ENCODE measurements around the gene ARFGEF3. TPM values are rescaled to one million over a fixed set of nuclear protein-coding genes. Genes with fewer than 3 reads are reported as not detected.

ARFGEF3 gene
- total and polyA plus RNA-seq, 2 donors (not counting 1 experiment from before 2014, with no cell fraction given), result not detected

DNA sequence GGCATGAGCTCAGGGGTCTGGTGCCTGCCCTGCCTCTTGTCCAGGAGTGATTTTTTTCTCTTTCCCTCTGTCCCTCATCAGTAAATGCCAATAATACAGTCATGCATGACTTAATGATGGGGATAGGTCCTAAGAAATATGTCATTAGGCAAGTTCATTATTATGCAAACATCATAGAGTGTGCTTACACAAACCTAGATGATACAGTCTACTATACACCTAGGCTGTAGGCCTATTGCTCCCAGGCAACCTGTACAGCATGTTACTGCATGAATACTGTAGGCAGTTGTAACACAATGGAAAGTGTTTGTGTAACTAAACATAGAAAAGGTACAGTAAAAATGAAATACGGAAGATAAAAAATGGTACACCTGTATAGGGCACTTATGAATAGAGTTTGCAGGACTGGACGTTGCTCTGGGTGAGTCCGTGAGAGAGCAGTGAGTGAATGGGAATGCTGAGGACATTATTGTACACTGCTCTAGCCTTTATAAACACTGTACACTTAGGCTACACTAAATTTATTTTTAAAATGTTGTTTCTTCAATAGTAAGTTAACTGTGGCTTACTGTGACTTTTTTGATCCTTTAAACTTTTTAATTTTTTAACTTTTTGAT lies 34.5 kb downstream of the ARFGEF3 start:
- H2AFZ ChIP-seq (ENCODE audit: insufficient read depth, low read depth, low read length, poor library complexity, severe bottlenecking), result no peak overlapping the region
- H3K4me3 ChIP-seq (ENCODE audit: control extremely low read depth in 1 of 5, extremely low read depth in 1 of 5, insufficient read depth in 1 of 5, low read depth in 2 of 5, low read length in 4 of 5), result no peak overlapping the region
- peaks cover 21% of the 10 kb centered on the region for H3K27me3 Mint-ChIP-seq
- no peak overlapping the region for H3K4me3 Mint-ChIP-seq
- DNase-seq (no peak), ATAC-seq (ENCODE audit: low read depth) (no peak)
- H3K36me3 ChIP-seq (replicated peaks in 1 of 2; ENCODE audit: control extremely low read depth in 1 of 2, control insufficient read depth in 1 of 2, extremely low read depth in 1 of 2, insufficient read depth in 2 of 2, low read length in 1 of 2), result no peaks in the 10 kb centered on the region
- 100% methylated on average over 1 of the region's 3 CpGs for WGBS (ENCODE audit: insufficient coverage)
- H3K9me3 ChIP-seq (ENCODE audit: control extremely low read depth in 1 of 3, control insufficient read depth in 2 of 3, insufficient read depth in 1 of 3, low read length in 2 of 3), result no peaks in the 10 kb centered on the region
- H3K4me2 ChIP-seq (replicated peaks; ENCODE audit: low read depth, low read length, poor library complexity, severe bottlenecking), result no peak overlapping the region
- intact Hi-C loops (cut with micrococcal nuclease), result no loop called here
- H3K9me3 Mint-ChIP-seq (ENCODE audit: insufficient read depth), result no peaks in the 10 kb centered on the region
- H3K27ac ChIP-seq (ENCODE audit: low read length in 2 of 2), result no peak overlapping the region
- POLR2A ChIA-PET, result interaction anchor here (0.7 kb wide), 1 partner anchor 113 kb away, joined by 3 read pairs; no protein-coding TSS in a partner anchor
- H3K4me1 ChIP-seq (ENCODE audit: control insufficient read depth in 2 of 2, insufficient read depth in 2 of 2, low read length in 2 of 2), result no peaks in the 10 kb centered on the region
- H3K4me1 Mint-ChIP-seq, result no peaks in the 10 kb centered on the region
- TF ChIP-seq CTCF (IDR thresholded peaks at IDR 0.05) (no peak), EZH2 (IDR thresholded peaks at IDR 0.05; ENCODE audit: borderline replicate concordance, insufficient read depth, low read depth, low read length, poor library complexity, severe bottlenecking) (no peak)
- CTCF ChIA-PET, result no interaction called here
- H4K20me1 ChIP-seq (ENCODE audit: control insufficient read depth, insufficient read depth, low read length, poor library complexity, severe bottlenecking), result no peaks in the 10 kb centered on the region
- no peaks in the 10 kb centered on the region for H3K79me2 ChIP-seq (ENCODE audit: control insufficient read depth, insufficient read depth, low read length)
- H3K9ac ChIP-seq (ENCODE audit: low read length), result no peak overlapping the region
- H3K27ac Mint-ChIP-seq, result no peak overlapping the region
- H3K27me3 ChIP-seq (replicated peaks in 1 of 4; ENCODE audit: control extremely low read depth in 1 of 4, control insufficient read depth in 3 of 4, insufficient read depth in 4 of 4, low read length in 3 of 4), result no peaks in the 10 kb centered on the region

GRCh38 chr6:138197570-138197969 lies 35.8 kb downstream of the ARFGEF3 start:
- Histone ChIP-seq H3K79me2 (ENCODE audit: control insufficient read depth, insufficient read depth, low read length) (no peaks in the 10 kb centered on the region), H3K27me3 (replicated peaks in 1 of 4; ENCODE audit: control extremely low read depth in 1 of 4, control insufficient read depth in 3 of 4, insufficient read depth in 4 of 4, low read length in 3 of 4) (no peaks in the 10 kb centered on the region), H3K27ac (ENCODE audit: low read length in 2 of 2) (no peak overlapping the region), H2AFZ (ENCODE audit: insufficient read depth, low read depth, low read length, poor library complexity, severe bottlenecking) (no peak overlapping the region), H4K20me1 (ENCODE audit: control insufficient read depth, insufficient read depth, low read length, poor library complexity, severe bottlenecking) (no peaks in the 10 kb centered on the region), H3K36me3 (replicated peaks in 1 of 2; ENCODE audit: control extremely low read depth in 1 of 2, control insufficient read depth in 1 of 2, extremely low read depth in 1 of 2, insufficient read depth in 2 of 2, low read length in 1 of 2) (no peaks in the 10 kb centered on the region), H3K4me2 (replicated peaks; ENCODE audit: low read depth, low read length, poor library complexity, severe bottlenecking) (no peak overlapping the region), H3K9ac (ENCODE audit: low read length) (no peak overlapping the region), H3K4me3 (ENCODE audit: control extremely low read depth in 1 of 5, extremely low read depth in 1 of 5, insufficient read depth in 1 of 5, low read depth in 2 of 5, low read length in 4 of 5) (no peak overlapping the region), H3K4me1 (ENCODE audit: control insufficient read depth in 2 of 2, insufficient read depth in 2 of 2, low read length in 2 of 2) (no peaks in the 10 kb centered on the region), H3K9me3 (ENCODE audit: control extremely low read depth in 1 of 3, control insufficient read depth in 2 of 3, insufficient read depth in 1 of 3, low read length in 2 of 3) (no peaks in the 10 kb centered on the region)
- H3K4me3 Mint-ChIP-seq, result no peak overlapping the region
- no peak for ATAC-seq (ENCODE audit: low read depth)
- DNase-seq, result no peak
- peaks cover 24% of the 10 kb centered on the region for H3K27me3 Mint-ChIP-seq
- no peak for TF ChIP-seq CTCF (IDR thresholded peaks at IDR 0.05)
- no peak for TF ChIP-seq EZH2 (IDR thresholded peaks at IDR 0.05; ENCODE audit: borderline replicate concordance, insufficient read depth, low read depth, low read length, poor library complexity, severe bottlenecking)
- ChIA-PET CTCF (interaction anchor here (0.6 kb wide), 1 partner anchor 141 kb away, joined by 3 read pairs; no protein-coding TSS in a partner anchor), POLR2A (no interaction called here)
- no peaks in the 10 kb centered on the region for H3K4me1 Mint-ChIP-seq
- H3K9me3 Mint-ChIP-seq (ENCODE audit: insufficient read depth), result no peaks in the 10 kb centered on the region
- intact Hi-C loops (cut with micrococcal nuclease), result no loop called here
- 93% methylated on average over 4 of the region's 7 CpGs for WGBS (ENCODE audit: insufficient coverage)
- H3K27ac Mint-ChIP-seq, result no peak overlapping the region
